Vagina (tissue), 2 donors: ENCODE data around the gene TEX35.

Experiments used
- CTCF ChIP-seq, 3 experiments: fragments of 450-650 bp in 2 of 3; fragments of 200-600 bp in 1 of 3; sonication (generic) in 1 of 3; IDR thresholded peaks; one replicate each; pipeline ENCODE4 v1.5.1; 2017 to 2019; ENCODE audit warnings: antibody characterized with exemption in 3 of 3, mild to moderate bottlenecking in 2 of 3, moderate library complexity in 2 of 3
- POLR2A ChIP-seq, 2 donors: fragments of 450-650 bp; IDR thresholded peaks; one replicate each; pipeline ENCODE4 v1.6.1; 2017; ENCODE audit warnings: antibody characterized with exemption in 2 of 2, mild to moderate bottlenecking in 2 of 2, moderate library complexity in 2 of 2
- POLR2AphosphoS5 ChIP-seq, 2 donors: sonication (generic); formaldehyde crosslinking; IDR thresholded peaks; one replicate each; pipeline ENCODE4 v1.9.0; 2017; ENCODE audit warnings: antibody characterized with exemption in 2 of 2, mild to moderate bottlenecking in 2 of 2, low read depth in 1 of 2; ENCODE audit not compliant: insufficient read depth in 1 of 2

GRCh38 chr1:178518894-178519293, 6.0 kb downstream of the TEX35 start:
- TF ChIP-seq CTCF (IDR thresholded peaks at IDR 0.05) (no peak), POLR2AphosphoS5 (IDR thresholded peaks at IDR 0.05; ENCODE audit: insufficient read depth in 1 of 2, low read depth in 1 of 2) (no peak), POLR2A (IDR thresholded peaks at IDR 0.05) (no peak)
